Keratinocyte (primary cell): ENCODE measurements around the gene OLFML1.

Source experiments
- EZH2 ChIP-seq: IDR thresholded peaks from one replicate; pipeline ENCODE4 v1.6.1; 2012; ENCODE audit warnings: inconsistent platforms, mild to moderate bottlenecking, low read length, moderate library complexity
- TF ChIP-seq, protein P1 (sequence below), 3 experiments: IDR thresholded peaks in 1 of 3; conservative IDR thresholded peaks in 1 of 3; optimal IDR thresholded peaks in 1 of 3; 2 replicates in 2 of 3; 3 replicates in 1 of 3; pipeline versions ENCODE3 to v1.5.1; 2011; ENCODE audit warnings: low read length in 3 of 3, mild to moderate bottlenecking in 3 of 3, moderate library complexity in 2 of 3, control low read depth in 1 of 3, inconsistent platforms in 1 of 3; ENCODE audit not compliant: insufficient read depth in 2 of 3; ENCODE audit errors: extremely low read depth in 1 of 3

DNA sequence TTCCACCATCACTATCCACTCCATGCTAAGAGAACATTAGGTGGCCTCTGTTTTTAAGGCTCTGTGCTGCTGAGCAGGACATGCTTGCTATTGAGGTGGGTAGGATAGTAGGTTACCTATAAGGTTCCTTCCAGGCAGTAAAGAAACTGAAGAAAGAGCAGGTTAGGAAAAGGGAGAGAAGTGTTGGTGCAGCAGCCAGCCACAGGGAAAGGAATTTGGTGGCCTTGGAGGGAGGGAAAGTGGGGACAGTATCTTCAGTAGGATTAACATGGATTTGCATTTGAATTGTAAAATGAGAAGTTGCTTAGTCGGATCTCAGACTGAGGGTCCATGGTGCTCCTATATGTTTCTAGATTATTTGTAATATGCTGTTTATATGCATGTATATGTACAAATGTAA is 49.2 kb upstream of the OLFML1 start:
- TF ChIP-seq, protein P1, sequence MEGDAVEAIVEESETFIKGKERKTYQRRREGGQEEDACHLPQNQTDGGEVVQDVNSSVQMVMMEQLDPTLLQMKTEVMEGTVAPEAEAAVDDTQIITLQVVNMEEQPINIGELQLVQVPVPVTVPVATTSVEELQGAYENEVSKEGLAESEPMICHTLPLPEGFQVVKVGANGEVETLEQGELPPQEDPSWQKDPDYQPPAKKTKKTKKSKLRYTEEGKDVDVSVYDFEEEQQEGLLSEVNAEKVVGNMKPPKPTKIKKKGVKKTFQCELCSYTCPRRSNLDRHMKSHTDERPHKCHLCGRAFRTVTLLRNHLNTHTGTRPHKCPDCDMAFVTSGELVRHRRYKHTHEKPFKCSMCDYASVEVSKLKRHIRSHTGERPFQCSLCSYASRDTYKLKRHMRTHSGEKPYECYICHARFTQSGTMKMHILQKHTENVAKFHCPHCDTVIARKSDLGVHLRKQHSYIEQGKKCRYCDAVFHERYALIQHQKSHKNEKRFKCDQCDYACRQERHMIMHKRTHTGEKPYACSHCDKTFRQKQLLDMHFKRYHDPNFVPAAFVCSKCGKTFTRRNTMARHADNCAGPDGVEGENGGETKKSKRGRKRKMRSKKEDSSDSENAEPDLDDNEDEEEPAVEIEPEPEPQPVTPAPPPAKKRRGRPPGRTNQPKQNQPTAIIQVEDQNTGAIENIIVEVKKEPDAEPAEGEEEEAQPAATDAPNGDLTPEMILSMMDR (optimal IDR thresholded peaks at IDR 0.05 in 1 of 3, IDR thresholded peaks at IDR 0.05 in 1 of 3, conservative IDR thresholded peaks at IDR 0.05 in 1 of 3; ENCODE audit: extremely low read depth in 1 of 3, insufficient read depth in 2 of 3, low read length in 3 of 3), result no peak
- no peak for TF ChIP-seq EZH2
